Stimulated activated CD4-positive, alpha-beta T cell treated with anti-CD3 and anti-CD28 coated beads, Interleukin-1b, Interleukin-23, amount 100 ng/mL, for 48 hours (primary cell): Measurements from ENCODE around the gene SMG9.
"Not testable (repeated sequence)": the region's sequence is repeated elsewhere in the genome, so short reads cannot be mapped to it uniquely, and the experiment has no call there.

Experiments used
- DNase-seq: peaks from one replicate; pipeline ENCODE4 v3.0.0-alpha.2; 2020

SMG9 gene

GRCh38 chr19:43687660-43687997 is 67.1 kb downstream of the SMG9 start:
- DNase-seq: no peak

- no peak for DNase-seq
These were observed 70.4 kb downstream of the SMG9 start for GRCh38 chr19:43684326-43684725.

- DNase-seq: no peak
These were observed 70.9 kb downstream of the SMG9 start for GRCh38 chr19:43683905-43684304.

GRCh38 chr19:43682824-43683661 is 71.7 kb downstream of the SMG9 start:
- no peak for DNase-seq

GRCh38 chr19:43682269-43682668 is 72.5 kb downstream of the SMG9 start:
- not testable (repeated sequence) for DNase-seq

GRCh38 chr19:43681821-43682220 is 72.9 kb downstream of the SMG9 start:
- DNase-seq: no peak

GRCh38 chr19:43678512-43679261 is 76.1 kb downstream of the SMG9 start:
- no peak for DNase-seq
